Midbrain (tissue), 1 donor: ENCODE results near the gene KRT75.
A peak's percentile ranks its signal among the peaks of the same experiment; 100 is the strongest.

Experiments
- DNase-seq: peaks from one replicate; lab custom pipeline; 2025; lab: John Stamatoyannopoulos, UW

KRT75 gene

DNA sequence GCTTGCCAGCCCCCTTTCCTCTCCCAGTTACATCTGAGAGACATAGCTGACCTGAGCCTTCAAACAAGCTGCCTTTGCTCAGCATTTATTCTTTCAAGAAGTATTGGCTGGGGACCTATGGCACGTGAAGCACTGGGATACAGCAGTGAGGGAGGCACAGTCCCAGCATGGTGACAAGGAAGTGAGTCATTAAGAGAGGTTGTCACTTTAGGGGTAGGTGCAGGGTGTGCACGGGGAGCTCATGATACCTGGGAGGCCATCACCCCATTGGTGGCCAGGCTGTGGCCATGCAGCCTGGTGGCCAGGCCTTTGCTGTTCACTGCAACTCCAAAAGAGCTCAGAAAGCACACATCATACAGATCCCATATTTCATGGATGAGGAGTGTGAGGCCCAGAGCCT, 5.7 kb upstream of the KRT75 start:
- DNase-seq, result no peak

DNA sequence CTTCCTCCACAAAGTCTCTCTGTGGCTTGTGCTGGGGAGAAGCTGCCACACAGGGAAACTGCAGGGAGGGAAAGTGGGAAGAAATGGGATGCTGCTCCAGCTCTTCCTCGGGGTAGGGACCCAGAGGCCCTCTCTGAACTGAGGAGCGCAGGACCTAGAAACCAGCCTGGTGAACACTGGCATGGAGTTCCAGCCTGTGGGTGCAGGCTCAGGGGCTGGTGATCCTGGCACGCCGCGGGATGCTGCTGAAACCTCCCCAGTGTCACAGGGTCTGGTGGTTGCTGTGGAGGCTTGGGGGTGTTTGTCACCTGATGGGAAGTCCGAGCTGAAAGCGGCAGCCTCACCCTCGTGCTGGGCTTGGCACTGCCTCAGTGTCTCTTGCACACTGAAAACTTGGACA, 5.2 kb upstream of the KRT75 start:
- no peak for DNase-seq

DNA sequence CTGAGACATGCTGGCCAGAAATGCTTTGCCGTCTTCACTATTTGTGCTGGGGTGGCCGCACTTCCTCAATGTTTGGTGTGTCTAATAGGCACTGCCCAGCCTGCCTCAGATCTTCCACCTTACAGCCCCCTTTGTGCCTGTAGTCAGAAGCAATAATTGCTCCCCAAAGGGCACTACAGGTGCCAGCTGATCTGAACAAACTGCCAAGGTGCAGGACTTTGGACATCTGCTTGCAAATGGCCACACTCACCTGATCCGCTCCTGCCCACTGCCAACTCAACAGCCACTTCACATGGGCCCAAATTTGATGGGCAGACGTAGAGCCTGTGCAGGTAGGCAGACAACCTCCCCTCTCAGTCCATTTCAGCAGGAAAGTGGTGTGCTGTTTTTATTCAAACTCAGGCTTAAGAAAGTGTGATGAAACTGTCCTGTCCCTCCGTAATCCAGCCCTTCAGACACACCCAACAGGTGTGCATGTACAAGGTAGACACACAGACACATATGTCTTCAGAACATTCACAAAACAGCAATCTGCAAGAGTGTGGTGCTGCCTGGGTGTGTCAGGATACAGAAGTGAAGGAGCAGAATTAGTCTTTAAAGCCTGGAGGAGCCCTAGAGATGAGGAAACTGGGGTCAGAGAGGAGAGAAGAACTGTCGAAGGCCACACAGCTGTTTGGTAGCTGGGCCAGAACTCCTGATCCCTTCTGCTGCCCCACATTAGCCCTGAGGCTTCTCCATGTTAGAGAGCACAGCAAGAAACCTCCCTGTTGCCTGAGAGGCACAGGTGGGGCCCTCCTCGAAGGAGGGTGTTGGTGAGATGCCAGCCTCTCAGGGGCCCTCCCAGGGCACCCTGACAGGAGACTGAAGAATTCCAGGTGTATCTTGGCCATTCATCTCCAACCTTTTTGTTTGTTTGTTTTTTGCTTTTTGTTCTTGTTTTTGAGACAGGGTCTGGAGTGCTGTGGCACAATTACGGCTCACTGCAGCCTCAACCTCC, 4.4 kb upstream of the KRT75 start:
- DNase-seq, result no peak

DNA sequence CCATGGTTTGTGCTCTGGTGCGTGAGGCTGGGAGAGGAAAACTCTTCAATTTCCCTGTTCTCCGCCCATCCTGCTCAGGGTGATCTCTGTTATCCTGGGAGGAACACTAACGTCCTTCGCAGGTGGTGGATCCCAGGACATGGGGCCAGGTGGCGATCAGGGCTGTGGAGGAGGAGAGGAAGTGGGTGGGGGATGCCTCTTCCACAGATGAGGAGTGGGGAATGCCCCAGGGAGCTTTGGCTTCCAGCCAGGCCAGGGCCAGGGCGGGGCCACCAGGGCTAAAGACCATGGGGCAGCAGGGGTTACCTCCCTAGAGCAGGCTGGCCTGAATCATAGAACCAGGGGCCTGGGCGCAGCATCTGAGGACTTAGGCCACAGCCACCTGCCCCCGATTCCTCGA, 3.3 kb upstream of the KRT75 start:
- no peak for DNase-seq

DNA sequence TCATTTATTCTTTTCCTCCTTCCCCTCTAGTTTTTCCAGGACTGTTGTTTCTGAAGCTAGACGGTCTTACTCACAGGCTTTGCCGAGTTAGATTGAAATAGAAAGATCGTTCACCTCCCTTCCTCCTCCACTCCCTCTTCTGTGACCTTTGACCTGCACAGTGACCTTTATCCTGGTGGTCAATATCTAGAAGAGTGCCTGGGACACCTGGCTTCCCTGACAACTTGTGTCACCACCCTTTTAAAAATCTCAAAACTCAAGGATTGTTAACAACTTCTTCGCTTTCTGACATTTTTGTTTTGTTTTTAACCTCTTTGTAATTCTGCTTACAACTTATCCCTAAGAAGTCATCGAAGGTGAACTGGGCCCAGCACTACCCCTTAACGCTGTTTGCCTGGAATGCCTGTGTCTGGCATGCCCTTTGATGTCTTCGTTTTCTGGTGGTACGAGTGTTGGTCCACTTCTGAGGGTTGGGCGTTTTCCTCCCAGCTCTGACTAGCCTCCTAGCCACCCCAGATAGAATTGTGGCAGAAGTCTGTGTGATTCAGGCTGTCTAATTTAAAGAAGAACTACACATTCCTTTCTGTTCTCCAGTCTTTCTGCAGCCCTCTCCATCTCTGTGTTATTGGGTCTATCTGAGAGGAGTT, 2.8 kb upstream of the KRT75 start:
- no peak for DNase-seq

DNA sequence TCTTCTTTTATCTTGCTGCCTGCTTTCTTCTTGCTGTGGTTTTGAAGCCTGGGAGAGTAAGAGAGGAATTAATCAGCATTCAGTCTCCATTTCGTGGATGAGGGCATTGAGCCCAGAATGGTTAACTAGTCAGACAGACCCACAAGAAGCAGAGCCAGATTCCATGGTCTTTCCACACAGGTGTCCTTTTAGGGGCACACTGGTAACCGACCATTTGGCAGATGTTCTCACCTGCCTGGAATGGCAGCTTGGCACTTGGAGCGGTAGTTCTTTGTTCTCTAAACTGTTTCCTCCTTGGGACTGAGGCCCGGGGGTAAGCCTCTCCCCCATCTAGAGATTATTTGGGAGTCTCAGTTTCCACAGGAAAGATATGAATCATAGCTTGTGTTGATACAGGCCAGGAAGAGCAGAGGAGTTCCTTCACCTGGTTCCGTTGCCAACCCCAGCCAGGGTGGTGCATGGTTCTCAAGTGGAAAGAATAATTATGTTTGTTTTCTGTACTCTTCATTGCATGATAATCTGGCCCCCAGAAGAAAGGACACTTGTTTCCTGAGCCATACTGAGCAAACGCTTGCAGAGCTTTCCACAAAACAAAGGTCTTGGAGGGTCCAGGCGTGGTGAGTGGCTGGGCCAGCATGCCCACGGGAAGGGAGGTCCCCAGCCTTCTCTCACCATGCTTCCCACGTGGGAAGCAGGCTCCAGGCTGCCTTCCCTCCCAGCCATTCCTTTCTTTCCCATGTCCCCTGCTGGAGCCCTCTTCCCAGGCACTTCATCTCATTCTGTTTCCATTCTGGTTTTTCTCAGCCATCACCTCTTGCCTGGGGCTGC, 2.0 kb upstream of the KRT75 start:
- peak; percentile 7 for DNase-seq

DNA sequence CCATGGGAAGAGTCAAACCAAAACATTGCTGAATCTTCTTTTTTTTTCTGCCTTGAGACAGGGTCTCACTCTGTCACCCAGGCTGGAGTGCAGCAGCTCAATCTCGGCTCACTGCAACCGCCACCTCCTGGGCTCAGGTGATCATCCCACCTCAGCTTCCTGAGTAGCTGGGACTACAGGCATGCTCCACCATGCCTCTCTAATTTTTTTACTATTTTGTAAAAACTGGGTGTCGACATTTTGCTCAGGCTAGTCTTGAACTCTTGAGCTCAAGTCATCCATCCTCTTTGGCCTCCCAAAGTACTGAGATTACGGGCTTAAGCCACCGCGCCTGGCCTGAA, 1.5 kb upstream of the KRT75 start:
- DNase-seq, result no peak

DNA sequence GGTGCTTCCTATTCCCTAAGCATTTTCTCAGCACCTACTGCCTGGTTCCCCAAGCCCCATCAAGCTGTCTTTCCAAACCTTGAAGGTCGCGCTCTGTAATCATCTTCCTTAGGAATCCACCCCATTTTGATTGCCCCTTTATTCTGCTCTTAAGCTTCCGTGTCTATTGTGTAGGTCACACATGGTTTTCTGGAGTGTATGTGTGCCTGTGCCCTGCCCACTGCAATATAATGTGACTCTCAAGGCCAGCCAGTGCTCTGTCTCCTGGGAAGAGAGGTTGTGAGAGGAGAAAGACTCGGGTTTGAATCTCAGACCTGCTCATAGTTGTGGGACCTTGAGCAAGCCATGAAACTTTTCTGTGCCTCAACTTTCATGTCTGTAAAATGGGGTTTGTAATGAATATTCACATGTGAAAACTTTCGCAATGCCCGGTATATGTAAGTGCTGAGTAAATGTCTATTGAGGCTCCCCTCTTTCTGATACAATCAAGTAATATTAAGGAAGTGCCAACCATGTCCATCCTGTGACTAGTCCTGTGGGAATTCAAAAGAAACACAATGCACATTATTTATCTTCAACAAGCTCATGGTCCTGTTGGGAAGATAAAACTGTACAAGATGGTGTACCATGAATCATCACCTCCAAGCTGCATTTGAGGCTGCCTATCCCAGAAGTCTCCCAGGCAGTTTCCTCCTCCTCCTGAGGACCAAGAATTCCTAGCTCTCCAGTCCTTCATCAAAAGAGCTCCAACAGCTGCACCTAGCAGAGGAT, 774 bp upstream of the KRT75 start:
- DNase-seq, result no peak

DNA sequence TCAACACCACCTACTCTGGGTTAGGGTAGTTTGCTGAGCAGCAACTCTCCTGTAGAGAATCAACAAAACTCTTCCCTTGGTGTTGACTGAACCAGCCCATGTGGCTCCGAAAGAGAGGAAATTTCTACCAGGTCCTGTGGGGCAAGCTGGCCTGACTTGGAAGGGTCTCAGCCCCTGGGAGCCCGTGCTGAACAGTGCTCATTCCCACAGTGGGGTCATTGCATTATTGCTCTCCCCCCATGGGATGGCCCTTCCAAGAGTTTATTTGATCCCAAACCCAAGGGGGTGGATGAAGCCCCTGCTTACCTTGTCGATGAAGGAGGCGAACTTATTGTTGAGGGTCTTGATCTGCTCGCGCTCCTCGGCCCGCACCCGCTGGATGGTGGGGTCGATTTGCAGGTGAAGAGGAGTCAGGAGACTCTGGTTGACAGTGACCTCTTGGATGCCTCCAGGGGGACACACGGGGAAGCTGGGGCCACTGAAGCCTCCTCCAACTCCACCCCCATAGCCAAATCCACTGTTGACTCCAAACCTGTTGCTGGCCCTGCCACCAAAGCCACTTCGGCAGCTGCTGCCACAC, 580 bp downstream of the KRT75 start:
- no peak for DNase-seq

DNA sequence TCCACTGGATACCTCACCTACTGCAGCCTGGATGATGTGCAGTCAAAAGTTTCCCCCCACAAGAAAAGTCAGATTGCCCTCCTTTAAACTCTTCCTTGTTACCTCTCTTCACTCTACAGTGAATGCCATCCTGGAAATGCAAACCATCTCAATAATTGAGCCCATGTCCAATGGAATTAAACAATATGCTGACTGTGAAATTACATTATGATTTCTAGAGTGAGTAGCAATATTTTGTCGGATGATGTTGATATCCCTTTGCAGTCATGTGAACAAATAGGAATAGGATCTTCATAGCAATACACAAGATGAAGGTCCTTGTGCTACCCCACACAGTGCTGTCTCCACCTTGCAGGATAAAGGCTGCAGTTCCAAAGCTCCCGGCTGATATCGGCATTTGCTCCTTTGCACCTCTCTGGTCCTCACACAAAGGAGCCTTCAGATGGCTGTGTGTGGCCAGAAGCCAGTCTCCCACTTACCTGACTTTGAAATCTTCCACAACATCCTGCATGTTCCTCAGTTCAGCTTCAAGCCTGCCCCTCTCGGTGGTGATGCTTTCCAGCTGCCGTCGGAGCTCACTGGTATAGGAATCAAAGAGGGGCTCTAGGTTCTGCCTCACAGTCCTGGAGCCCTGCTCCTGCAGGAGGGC, 1.5 kb downstream of the KRT75 start:
- DNase-seq, result no peak

DNA sequence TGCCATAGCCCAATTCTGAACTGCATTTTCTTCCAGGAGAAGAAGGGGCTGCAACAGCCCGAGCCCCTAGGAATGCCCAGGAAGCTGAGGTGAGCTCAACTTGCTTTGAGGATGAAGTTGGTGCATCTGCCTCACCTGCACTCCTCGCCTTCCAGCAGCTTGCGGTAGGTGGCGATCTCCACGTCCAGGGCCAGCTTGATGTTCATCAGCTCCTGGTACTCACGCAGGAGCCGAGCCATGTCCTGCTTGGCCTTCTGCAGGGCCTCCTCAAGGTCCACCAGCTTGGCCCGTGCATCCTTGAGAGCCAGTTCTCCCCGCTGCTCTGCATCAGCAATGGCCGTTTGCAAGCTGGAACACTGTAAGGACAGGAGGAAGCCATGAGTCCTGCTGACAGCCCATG, 6.0 kb downstream of the KRT75 start:
- no peak for DNase-seq

DNA sequence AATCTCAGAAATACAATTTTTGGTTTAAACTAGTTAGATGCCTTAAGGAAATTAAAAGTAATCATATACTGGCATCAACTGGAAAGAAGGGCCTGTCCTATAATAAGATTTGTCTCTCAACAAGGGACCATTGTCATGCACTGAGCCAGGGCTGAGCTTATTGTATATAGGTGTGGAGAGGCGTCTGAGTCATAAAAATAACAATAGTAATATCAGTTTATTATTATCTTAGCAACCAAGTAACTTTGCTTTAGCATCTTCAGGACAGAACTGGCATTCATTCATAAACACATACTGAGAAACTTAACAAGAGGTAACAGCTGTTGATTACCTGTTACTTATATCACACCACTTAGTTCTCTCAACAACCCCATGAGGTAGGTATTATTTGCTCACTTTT, 7.1 kb downstream of the KRT75 start:
- no peak for DNase-seq

DNA sequence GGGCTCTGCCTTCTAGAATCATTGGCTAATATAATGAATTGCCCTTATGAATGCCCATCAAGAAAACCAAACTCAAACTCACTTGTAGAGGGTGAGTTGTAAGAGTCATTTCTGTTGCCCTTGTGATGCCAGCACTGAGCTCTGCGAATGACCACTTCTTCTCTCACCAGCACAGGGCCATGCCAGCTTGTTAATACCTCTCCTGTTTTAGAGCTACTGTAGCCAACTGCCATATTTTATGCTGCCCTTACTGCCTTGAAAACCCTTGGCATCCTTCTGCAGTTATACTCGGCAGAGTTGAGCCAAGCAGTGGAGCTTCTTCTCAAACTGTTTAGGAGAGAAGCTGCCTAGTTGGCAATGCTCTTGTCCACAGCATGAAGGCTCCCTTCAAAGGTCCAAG, 8.1 kb downstream of the KRT75 start:
- no peak for DNase-seq

DNA sequence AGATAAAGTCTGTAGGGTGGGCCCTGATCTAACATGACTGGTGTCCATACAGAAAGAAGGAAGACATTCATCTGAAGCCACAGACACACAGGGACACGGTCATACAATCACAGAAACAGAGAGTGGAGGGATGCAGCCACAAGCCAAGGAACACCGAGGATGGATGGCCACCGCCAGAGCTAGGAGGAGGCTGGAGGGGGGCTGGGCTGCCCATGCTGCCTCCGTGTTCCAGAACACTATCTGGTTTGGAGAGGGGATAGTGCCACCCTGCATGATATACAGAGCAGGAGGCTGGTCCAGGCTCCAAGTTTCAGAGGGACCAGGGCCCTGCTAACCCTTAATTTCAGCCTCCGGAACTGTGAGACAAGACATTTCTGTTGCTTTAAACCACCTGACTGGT, 8.7 kb downstream of the KRT75 start:
- no peak for DNase-seq

DNA sequence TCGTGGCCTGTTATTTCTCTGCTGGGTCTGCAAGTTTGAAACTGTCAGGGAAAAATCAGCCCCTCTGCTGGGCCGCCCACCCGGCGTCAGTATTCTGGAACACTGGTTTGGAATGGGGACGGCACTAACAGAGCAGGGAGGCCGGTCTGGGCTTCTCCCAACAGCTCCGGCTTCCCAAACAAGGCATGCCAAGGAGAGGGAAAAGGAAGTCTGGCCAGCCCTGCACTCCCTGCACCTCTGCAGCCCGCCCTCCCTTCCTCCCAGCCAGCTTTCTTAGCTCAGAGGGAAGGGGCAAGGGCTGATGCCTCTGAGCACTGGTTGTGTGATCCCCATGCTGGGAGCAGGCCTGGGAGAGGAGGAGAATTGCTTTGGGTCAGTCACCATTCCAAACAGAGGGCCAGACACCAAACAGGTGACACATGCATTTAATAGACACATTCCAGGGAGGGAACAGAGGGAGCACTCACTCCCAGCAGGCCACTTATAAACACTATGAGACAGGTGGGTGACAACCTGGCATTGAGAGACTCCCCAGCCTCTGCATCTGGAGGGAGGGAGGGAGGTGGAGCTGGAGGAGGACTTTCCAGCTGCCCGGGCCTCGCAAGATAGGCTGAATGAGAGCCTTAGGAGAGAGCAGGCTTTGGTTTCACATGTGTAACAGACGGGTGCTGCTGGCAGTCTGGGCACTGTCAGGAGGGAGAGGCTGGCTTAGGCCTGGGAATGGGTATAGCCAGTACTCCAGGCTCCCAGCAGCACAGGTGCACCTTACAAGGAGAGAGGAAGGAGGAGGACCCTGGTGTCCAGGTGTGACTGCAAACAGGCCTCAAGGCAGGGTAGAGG, 10.3 kb downstream of the KRT75 start:
- no peak for DNase-seq

DNA sequence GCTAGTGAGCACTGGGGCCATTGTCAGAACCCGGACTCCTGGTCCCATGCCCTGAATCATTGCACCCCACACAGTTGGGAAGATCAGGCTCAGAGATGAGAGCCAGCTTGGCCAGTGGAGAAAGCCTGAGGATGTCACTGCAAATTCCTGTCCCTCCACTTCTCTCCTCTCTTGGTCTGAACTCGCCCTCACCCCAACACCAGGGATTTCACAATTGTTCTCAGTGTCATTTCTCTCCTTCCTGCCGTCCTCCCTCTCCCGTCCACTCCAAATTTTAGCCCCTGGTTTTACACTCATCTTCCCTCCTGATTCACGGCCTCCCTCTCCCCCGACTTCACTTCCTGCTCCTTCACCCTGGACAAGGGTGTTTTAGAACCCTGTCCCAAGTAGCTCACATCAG, 11.1 kb downstream of the KRT75 start:
- DNase-seq, result no peak

DNA sequence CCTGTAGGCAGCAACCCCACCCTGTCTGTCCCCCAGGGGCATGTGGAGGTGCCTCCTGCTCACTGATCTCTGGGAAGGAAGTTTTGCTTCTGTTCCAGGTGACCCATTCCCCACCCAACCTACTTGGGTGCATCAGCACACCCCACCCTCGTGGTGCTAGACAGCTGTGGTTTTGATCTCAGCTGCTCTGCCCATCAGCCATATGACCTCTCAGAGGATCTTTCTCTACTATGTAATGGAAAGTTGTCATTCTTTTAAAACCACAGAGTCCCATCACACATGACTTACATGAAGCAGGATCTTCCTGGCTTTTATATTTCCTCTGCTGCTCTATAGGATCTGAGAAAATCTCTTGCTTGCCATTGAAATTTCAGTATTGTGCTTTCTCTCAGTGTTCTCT, 14.5 kb downstream of the KRT75 start:
- no peak for DNase-seq

DNA sequence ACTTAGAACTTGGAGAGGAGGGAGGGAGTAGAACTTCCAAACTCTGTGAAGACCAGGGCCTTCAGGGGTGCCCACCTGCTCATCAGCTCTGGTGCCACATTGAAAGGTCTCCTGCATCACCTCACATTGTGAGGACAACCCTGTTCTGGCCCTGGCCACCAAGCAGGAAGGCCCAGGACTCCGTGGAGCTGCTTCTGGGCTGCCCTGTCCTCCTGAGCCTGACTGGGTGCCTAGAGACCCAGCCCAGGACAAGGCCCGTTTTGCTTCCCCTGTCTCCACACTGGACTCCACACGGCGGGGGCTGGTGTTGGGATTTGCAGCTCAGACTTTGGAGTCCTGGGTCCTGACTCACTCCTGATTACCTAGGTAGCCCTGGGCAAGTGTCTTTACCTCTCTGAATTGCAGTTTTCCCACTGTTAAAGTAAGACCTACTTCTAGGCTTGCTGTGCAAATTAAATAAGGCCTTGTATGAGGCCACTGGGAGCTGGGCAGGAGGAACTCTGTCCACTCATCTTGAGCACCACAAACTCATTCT, 15.5 kb downstream of the KRT75 start:
- no peak for DNase-seq

DNA sequence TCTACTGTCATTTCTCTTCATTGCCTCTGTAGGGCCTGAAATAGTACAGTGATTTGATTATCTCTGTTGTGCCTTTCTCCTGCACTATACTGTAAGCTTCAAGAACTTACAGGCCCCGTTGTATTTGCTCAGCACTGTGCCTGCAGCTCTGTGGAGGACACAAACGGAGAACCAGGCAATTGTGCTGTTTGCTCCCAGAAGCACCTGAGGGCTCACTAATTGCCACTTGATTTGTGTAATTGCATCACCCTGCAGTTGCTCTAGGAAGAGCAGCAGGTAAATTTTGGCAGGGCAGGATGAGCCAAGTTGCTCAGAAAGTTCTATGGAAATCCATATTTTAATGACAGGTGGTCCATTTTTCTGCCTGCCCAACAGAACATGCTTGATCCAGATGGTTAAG, 16.4 kb downstream of the KRT75 start:
- DNase-seq, result no peak

DNA sequence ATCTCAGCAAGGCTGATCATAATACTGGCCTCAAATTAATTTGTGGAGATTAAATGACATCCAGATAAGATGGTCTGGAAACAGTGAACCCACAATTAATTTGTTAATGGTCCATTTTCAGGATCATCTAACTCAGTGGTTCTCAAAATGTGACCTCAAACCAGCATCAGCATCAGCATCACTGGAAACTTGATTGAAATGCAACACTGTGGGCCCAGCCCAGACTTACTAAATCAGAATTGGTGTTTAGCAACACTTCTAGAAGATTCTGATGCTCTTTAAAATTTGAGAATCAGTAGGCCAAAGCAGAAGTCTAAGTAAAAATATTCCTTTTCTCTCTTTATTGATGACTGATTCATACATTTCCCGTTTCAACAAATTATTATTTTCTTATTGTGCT, 17.4 kb downstream of the KRT75 start:
- DNase-seq, result no peak
